Measurements from ENCODE around the gene NAA80.

DNA sequence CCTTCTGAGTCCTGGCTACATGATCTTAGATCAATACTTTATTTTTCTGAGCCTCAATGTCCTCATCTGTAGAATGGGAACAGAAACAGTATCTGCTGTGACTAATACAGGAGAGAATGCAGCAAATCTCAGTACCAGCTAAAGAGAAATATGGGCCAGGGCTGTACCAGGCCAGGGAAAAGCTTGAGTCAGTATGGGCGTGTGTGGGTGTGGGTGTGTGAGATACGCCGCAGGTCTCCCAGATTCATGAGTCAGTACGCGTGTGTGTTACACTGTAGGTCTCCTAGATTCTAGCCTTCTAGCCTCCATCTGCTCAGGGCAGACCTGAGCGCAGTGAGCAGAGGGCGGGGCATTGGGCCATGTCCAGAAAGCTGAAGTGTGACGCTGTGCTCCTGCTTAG lies 48.0 kb downstream of the NAA80 start:
- no peak for TF ChIP-seq ZFP3 (CRISPR knock-in tag; IDR thresholded peaks at IDR 0.05)
- TF ChIP-seq ZFP30 (CRISPR knock-in tag; IDR thresholded peaks at IDR 0.05), result no peak
- TF ChIP-seq, protein P1, sequence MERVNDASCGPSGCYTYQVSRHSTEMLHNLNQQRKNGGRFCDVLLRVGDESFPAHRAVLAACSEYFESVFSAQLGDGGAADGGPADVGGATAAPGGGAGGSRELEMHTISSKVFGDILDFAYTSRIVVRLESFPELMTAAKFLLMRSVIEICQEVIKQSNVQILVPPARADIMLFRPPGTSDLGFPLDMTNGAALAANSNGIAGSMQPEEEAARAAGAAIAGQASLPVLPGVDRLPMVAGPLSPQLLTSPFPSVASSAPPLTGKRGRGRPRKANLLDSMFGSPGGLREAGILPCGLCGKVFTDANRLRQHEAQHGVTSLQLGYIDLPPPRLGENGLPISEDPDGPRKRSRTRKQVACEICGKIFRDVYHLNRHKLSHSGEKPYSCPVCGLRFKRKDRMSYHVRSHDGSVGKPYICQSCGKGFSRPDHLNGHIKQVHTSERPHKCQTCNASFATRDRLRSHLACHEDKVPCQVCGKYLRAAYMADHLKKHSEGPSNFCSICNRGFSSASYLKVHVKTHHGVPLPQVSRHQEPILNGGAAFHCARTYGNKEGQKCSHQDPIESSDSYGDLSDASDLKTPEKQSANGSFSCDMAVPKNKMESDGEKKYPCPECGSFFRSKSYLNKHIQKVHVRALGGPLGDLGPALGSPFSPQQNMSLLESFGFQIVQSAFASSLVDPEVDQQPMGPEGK (CRISPR knock-in tag; IDR thresholded peaks at IDR 0.05; ENCODE audit: borderline replicate concordance), result no peak
- TF ChIP-seq TCF4 (CRISPR knock-in tag; IDR thresholded peaks at IDR 0.05; ENCODE audit: borderline replicate concordance), result no peak

Data from SK-N-SH treated with all-trans-retinoic acid at 6 μM for 48 hours (cell line).